ENCODE measurements around the gene PCDHGA5.
"Not testable (repeated sequence)": the region's sequence is repeated elsewhere in the genome, so short reads cannot be mapped to it uniquely, and the experiment has no call there.

The PCDHGA5 gene

GRCh38 chr5:141363952-141364660 is at the start of gene PCDHGA5:
TSS of gene PCDHGA5 (plus strand) at chr5:141364162. CDS start at chr5:141364331, 169 bp downstream.
- no peak for DNase-seq (ENCODE audit: low read depth)

GRCh38 chr5:141316963-141317362 is 47.0 kb upstream of the PCDHGA5 start:
- DNase-seq (ENCODE audit: low read depth), result not testable (repeated sequence)

DNA sequence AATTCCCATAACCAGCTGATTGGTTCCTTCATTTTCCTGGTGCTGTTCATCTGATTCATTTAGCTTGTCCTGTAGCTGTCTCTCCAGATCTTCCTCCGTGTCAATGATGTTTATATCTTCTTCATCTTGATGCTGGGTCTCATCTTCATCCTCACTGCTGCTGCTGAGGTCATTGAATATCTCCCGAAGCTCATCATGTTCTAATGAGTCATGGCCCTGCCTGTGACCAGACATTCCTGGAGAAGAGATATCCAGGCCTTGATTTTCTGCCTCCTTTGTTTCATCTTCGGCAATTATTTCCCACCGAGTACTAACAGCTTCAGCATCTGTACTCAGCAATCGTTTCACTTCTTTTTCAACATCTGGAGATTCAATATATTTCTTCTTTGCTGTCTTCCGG is 44.8 kb upstream of the PCDHGA5 start:
- peak; percentile 62 for DNase-seq (ENCODE audit: low read depth)

- DNase-seq (ENCODE audit: low read depth), result no peak
These were observed 44.3 kb upstream of the PCDHGA5 start for GRCh38 chr5:141319699-141320098.

GRCh38 chr5:141320225-141321169 is 43.5 kb upstream of the PCDHGA5 start, which contains the start of gene TAF7:
TSS of gene TAF7 (minus strand) at chr5:141320784. CDS start at chr5:141320044, 740 bp downstream.
- peak; percentile 92 for DNase-seq (ENCODE audit: low read depth)

DNA sequence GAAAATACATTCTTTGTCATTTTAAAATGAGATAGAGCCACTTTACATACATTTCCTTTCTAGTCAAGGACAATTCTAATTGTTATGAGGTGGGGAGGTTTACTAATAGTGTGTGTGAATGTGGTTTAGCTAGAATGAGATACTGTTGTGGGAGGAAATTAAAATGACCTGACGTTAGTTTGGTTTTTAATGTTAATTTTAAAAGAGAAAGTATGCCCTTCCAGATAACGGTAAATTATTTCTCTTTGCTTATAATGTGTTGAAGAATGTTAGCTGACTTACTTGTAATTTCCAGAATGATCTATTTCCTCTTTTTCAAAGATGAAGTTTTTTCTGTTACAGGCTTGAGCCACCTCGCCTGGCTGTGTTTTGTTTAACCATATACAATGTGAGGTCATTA is 41.7 kb upstream of the PCDHGA5 start:
- no peak for DNase-seq (ENCODE audit: low read depth)

GRCh38 chr5:141326088-141326854 is 37.7 kb upstream of the PCDHGA5 start:
- DNase-seq (ENCODE audit: low read depth), result peak; percentile 83

DNA sequence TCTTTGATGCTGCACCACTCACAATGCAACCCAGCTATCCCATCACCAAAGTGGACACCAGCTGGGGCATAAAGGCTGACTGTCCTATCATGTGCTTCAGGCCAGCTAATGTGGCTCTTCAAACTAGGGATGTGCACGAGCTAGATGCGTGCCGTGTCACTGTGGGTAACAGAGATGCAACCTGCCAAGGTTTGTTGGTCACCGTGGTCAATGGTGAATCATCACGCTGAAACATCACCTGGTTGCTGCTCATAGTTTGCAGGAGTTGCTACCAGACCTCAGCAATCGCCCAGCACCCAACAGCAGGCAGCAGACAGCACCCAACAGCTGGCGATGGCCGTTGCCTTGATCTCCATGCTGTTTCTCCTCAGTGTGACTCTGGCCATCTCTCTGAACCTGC is 35.7 kb upstream of the PCDHGA5 start:
- no peak for DNase-seq (ENCODE audit: low read depth)

- peak; percentile 79 for DNase-seq (ENCODE audit: low read depth)
These were observed 33.5 kb upstream of the PCDHGA5 start, which contains the start of gene PCDHGA1 for GRCh38 chr5:141330299-141331080. TSS of gene PCDHGA1 (plus strand) at chr5:141330514.

DNA sequence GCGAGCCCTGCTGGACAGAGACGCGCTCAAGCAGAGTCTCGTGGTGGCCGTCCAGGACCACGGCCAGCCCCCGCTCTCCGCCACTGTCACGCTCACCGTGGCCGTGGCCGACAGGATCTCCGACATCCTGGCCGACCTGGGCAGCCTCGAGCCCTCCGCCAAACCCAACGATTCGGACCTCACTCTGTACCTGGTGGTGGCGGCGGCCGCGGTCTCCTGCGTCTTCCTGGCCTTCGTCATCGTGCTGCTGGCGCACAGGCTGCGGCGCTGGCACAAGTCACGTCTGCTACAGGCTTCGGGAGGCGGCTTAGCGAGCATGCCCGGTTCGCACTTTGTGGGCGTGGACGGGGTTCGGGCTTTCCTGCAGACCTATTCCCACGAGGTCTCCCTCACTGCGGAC is 31.4 kb upstream of the PCDHGA5 start:
- DNase-seq (ENCODE audit: low read depth), result not testable (repeated sequence)

DNA sequence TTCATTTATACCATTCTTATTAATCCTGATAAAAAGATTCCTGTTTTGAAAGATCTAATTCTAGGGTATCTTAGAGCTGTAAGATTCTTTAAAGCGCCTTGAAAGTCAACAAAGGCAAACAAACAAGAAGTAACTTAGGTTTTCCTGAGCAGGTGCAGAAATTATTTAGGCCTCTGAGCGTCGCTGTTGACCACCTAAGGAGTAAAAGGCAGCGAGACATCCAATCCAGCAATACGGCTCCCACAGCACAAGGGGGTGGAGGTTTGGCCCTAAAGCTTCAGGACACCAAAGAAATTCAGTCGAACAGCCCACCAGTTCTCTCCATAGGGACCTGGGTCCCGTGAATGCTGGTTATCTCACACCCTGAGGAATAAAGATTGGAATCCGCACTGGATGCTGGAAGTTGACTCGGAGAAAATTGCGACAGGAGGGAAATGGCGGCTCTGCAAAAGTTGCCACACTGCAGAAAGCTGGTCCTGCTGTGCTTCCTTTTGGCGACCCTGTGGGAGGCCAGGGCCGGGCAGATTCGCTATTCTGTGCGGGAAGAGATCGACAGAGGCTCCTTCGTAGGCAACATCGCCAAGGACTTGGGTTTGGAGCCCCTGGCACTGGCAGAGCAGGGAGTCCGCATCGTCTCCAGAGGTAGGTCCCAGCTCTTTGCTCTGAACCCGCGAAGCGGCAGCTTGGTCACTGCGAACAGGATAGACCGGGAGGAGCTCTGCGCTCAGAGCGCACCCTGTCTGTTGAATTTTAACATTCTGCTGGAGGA is 25.2 kb upstream of the PCDHGA5 start, which contains the start of gene PCDHGA2:
TSS of gene PCDHGA2 (plus strand) at position 223 of the 769 bp plus-strand sequence.
- peak; percentile 61 for DNase-seq (ENCODE audit: low read depth)

GRCh38 chr5:141340781-141341354 is 23.1 kb upstream of the PCDHGA5 start:
- DNase-seq (ENCODE audit: low read depth), result not testable (repeated sequence)

GRCh38 chr5:141342773-141343172 is 21.2 kb upstream of the PCDHGA5 start:
- no peak for DNase-seq (ENCODE audit: low read depth)

- peak; percentile 56 for DNase-seq (ENCODE audit: low read depth)
These were observed 20.6 kb upstream of the PCDHGA5 start, which contains the start of gene PCDHGA3 for GRCh38 chr5:141343242-141343952. TSS of gene PCDHGA3 (plus strand) at chr5:141343829. CDS start at chr5:141344034, 205 bp downstream.

DNA sequence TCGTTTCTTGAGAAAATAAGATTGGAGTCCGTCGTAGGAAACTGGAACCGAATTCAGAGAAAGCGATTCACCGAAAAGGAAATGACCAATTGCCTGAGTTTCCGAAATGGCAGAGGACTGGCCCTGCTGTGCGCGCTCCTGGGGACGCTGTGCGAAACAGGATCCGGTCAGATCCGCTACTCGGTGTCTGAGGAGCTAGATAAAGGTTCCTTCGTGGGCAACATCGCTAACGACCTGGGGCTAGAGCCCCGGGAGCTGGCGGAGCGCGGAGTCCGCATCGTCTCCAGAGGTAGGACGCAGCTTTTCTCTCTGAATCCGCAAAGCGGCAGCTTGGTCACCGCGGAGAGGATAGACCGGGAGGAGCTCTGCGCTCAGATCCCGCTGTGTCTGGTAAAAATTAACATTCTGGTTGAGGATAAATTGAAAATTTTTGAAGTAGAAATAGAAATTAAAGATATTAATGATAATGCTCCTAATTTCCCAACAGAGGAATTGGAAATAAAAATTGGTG is 20.0 kb upstream of the PCDHGA5 start:
- no peak for DNase-seq (ENCODE audit: low read depth)

DNA sequence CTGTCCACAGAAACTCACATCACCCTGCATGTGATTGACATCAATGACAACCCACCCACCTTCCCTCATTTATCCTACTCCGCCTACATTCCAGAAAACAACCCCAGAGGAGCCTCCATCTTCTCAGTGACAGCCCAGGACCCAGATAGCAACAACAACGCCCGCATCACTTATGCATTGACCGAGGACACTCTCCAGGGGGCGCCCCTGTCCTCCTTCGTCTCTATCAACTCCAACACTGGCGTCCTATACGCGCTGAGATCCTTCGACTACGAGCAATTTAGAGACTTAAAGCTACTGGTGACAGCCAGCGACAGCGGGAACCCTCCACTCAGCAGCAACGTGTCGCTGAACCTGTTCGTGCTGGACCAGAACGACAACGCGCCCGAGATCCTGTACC is 18.6 kb upstream of the PCDHGA5 start:
- no peak for DNase-seq (ENCODE audit: low read depth)

DNA sequence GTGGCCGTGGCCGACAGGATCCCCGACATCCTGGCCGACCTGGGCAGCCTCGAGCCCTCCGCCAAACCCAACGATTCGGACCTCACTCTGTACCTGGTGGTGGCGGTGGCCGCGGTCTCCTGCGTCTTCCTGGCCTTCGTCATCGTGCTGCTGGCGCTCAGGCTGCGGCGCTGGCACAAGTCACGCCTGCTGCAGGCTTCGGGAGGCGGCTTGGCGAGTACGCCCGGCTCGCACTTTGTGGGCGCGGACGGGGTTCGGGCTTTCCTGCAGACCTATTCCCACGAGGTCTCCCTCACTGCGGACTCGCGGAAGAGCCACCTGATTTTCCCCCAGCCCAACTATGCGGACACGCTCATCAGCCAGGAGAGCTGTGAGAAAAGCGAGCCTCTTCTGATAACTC is 17.9 kb upstream of the PCDHGA5 start:
- DNase-seq (ENCODE audit: low read depth), result not testable (repeated sequence)

- peak; percentile 49 for DNase-seq (ENCODE audit: low read depth)
These were observed 13.9 kb upstream of the PCDHGA5 start, which contains the start of gene PCDHGB1 for GRCh38 chr5:141349917-141350619. TSS of gene PCDHGB1 (plus strand) at chr5:141350099. CDS start at chr5:141350261, 162 bp downstream.
